Spleen (tissue), 7 donors: ENCODE data around the gene PEX14.

Experiments
- CTCF ChIP-seq, 11 experiments: fragments of 200-600 bp in 7 of 11; fragments of 450-650 bp in 4 of 11; sonication (generic) in 4 of 11; IDR thresholded peaks in 8 of 11; conservative IDR thresholded peaks in 3 of 11; 1 replicate in 7 of 11; 2 replicates in 4 of 11; pipeline versions ENCODE4 v1.4.0 to v1.8.0; 2016 to 2021; ENCODE audit warnings: antibody characterized with exemption in 11 of 11, inconsistent platforms in 4 of 11, mild to moderate bottlenecking in 1 of 11
- POLR2A ChIP-seq, 3 donors: fragments of 450-650 bp; IDR thresholded peaks; one replicate each; pipeline ENCODE4 v1.5.1; 2017; ENCODE audit warnings: antibody characterized with exemption in 3 of 3, mild to moderate bottlenecking in 1 of 3
- donor health status: DM: no; HTN: no; CAD: no; lungs with moderate emphysema.
- donor health status: DM: no; HTN: no; CAD: no.
- donor health status: DM: no; HTN: no; CAD: no.

GRCh38 chr1:10621906-10622305 lies 147.2 kb downstream of the PEX14 start:
- TF ChIP-seq CTCF (IDR thresholded peaks at IDR 0.05 in 8 of 11, conservative IDR thresholded peaks at IDR 0.05 in 3 of 11): no peak
- no peak for TF ChIP-seq POLR2A (IDR thresholded peaks at IDR 0.05)
